ENCODE measurements around the gene GNPAT. TPM values are rescaled to one million over a fixed set of nuclear protein-coding genes. Genes with fewer than 3 reads are reported as not detected.

Gene GNPAT
- total RNA-seq, 1 experiment from 2014 or later = 73.7 TPM

DNA sequence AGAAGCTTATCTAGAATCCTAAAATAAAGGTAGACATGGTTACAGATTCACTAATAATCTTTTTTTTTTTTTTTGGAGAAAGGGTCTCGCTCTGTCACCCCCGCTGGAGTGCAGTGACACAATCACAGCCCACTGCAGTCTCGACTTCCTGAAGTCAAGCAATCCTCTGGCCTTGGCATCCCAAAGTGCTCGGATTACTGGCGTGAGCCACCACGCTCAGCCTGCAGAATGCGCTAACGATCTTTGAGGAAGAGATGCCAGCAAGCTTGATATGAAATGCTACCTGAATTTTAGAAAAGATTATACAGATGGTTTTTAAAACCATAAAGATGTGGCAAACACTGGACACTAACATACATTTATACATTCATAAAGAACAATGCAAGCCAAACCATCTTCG lies 4.1 kb upstream of the GNPAT start:
- Histone ChIP-seq H3K9me3 (ENCODE audit: low read depth, low read length, poor library complexity, severe bottlenecking) (no peaks in the 10 kb centered on the region), H3K4me1 (ENCODE audit: insufficient read depth, low read length, poor library complexity, severe bottlenecking) (no peaks in the 10 kb centered on the region), H3K36me3 (ENCODE audit: insufficient read depth, low read length, poor library complexity, severe bottlenecking) (peaks cover 27% of the 10 kb centered on the region), H3K27ac (ENCODE audit: low read depth, low read length, poor library complexity, severe bottlenecking) (no peak overlapping the region), H3K27me3 (replicated peaks; ENCODE audit: insufficient read depth, low read depth, low read length, poor library complexity) (no peaks in the 10 kb centered on the region), H3K4me3 (ENCODE audit: low read depth, low read length, poor library complexity, severe bottlenecking) (no peak overlapping the region)
- DNase-seq (ENCODE audit: low spot score) = no peak
- intact Hi-C loops (cut with micrococcal nuclease; ENCODE audit: unreplicated experiment) = no loop called here
- ChIA-PET CTCF (no interaction called here), POLR2A (ENCODE audit: low non-redundant PET) (no interaction called here)
- BruUV-seq (replicated peaks) = no TSS peak
- TF ChIP-seq EZH2 (IDR thresholded peaks at IDR 0.05; ENCODE audit: borderline replicate concordance, low read depth, low read length, poor library complexity, severe bottlenecking) = no peak
- TF ChIP-seq, protein P1, sequence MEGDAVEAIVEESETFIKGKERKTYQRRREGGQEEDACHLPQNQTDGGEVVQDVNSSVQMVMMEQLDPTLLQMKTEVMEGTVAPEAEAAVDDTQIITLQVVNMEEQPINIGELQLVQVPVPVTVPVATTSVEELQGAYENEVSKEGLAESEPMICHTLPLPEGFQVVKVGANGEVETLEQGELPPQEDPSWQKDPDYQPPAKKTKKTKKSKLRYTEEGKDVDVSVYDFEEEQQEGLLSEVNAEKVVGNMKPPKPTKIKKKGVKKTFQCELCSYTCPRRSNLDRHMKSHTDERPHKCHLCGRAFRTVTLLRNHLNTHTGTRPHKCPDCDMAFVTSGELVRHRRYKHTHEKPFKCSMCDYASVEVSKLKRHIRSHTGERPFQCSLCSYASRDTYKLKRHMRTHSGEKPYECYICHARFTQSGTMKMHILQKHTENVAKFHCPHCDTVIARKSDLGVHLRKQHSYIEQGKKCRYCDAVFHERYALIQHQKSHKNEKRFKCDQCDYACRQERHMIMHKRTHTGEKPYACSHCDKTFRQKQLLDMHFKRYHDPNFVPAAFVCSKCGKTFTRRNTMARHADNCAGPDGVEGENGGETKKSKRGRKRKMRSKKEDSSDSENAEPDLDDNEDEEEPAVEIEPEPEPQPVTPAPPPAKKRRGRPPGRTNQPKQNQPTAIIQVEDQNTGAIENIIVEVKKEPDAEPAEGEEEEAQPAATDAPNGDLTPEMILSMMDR (conservative IDR thresholded peaks at IDR 0.05; ENCODE audit: low read depth, low read length) = no peak

DNA sequence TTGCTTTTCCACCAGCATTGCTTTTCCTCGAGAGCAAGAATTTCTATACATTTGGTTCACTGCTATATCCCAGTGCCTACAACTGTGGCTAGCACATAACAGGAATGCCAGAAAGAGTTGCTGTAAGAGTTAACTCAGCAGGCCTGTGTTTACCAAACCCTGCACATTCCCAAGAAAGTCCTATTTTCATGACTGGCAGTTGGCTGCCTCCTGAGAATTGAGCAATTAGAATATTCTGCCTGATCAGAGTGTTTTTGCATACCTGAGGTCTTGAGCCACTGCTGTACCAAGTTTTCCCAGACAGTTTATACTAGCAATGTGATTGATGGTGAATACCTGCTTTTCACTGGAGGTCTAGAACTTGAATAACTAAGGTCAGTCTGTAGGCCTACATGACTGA lies 2.7 kb upstream of the GNPAT start:
- Histone ChIP-seq H3K36me3 (ENCODE audit: insufficient read depth, low read length, poor library complexity, severe bottlenecking) (peaks cover 27% of the 10 kb centered on the region), H3K9me3 (ENCODE audit: low read depth, low read length, poor library complexity, severe bottlenecking) (no peaks in the 10 kb centered on the region), H3K4me3 (ENCODE audit: low read depth, low read length, poor library complexity, severe bottlenecking) (no peak overlapping the region), H3K27ac (ENCODE audit: low read depth, low read length, poor library complexity, severe bottlenecking) (no peak overlapping the region), H3K4me1 (ENCODE audit: insufficient read depth, low read length, poor library complexity, severe bottlenecking) (peaks cover 7% of the 10 kb centered on the region), H3K27me3 (replicated peaks; ENCODE audit: insufficient read depth, low read depth, low read length, poor library complexity) (no peaks in the 10 kb centered on the region)
- no peak for DNase-seq (ENCODE audit: low spot score)
- intact Hi-C loops (cut with micrococcal nuclease; ENCODE audit: unreplicated experiment) = no loop called here
- no TSS peak for BruUV-seq (replicated peaks)
- no peak for TF ChIP-seq EZH2 (IDR thresholded peaks at IDR 0.05; ENCODE audit: borderline replicate concordance, low read depth, low read length, poor library complexity, severe bottlenecking)
- TF ChIP-seq, protein P1 (conservative IDR thresholded peaks at IDR 0.05; ENCODE audit: low read depth, low read length) = no peak
- POLR2A ChIA-PET (ENCODE audit: low non-redundant PET) = no interaction called here
- CTCF ChIA-PET = no interaction called here

DNA sequence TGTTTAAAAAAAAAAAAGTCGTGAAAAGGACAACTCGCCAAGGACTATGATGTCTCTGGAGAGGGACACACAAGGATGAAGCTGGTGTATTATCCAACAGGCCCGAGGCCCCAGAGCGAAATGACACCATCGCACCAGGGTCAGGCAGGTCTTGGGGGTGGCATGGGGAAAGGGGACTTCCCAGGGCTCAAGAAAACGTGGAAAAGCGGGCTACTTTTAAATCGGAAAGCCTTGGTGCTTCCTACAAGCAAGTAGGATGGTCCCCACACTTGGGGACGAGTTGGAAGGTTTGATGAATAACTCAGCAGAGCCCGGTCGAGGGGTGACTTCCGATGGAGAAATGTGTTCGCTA lies 505 bp upstream of the GNPAT start:
- Histone ChIP-seq H3K36me3 (ENCODE audit: insufficient read depth, low read length, poor library complexity, severe bottlenecking) (peaks cover 27% of the 10 kb centered on the region), H3K4me3 (ENCODE audit: low read depth, low read length, poor library complexity, severe bottlenecking) (peak overlapping the region; percentile 62), H3K4me1 (ENCODE audit: insufficient read depth, low read length, poor library complexity, severe bottlenecking) (peaks cover 7% of the 10 kb centered on the region), H3K27ac (ENCODE audit: low read depth, low read length, poor library complexity, severe bottlenecking) (peak overlapping the region; percentile 80), H3K27me3 (replicated peaks; ENCODE audit: insufficient read depth, low read depth, low read length, poor library complexity) (no peaks in the 10 kb centered on the region), H3K9me3 (ENCODE audit: low read depth, low read length, poor library complexity, severe bottlenecking) (no peaks in the 10 kb centered on the region)
- CTCF ChIA-PET = no interaction called here
- BruUV-seq (replicated peaks) = TSS peak; percentile 69
- intact Hi-C loops (cut with micrococcal nuclease; ENCODE audit: unreplicated experiment) = loop anchor here (10.0 kb wide), 1 partner anchor 364 kb away; no protein-coding TSS in a partner anchor
- no peak for DNase-seq (ENCODE audit: low spot score)
- TF ChIP-seq, protein P1 (conservative IDR thresholded peaks at IDR 0.05; ENCODE audit: low read depth, low read length) = no peak
- TF ChIP-seq EZH2 (IDR thresholded peaks at IDR 0.05; ENCODE audit: borderline replicate concordance, low read depth, low read length, poor library complexity, severe bottlenecking) = no peak
- POLR2A ChIA-PET (ENCODE audit: low non-redundant PET) = interaction anchor here (0.5 kb wide), 1 partner anchor 44 kb away, joined by 3 read pairs; no protein-coding TSS in a partner anchor
